ENCODE measurements around the gene ISG20L2.

Gene ISG20L2

DNA sequence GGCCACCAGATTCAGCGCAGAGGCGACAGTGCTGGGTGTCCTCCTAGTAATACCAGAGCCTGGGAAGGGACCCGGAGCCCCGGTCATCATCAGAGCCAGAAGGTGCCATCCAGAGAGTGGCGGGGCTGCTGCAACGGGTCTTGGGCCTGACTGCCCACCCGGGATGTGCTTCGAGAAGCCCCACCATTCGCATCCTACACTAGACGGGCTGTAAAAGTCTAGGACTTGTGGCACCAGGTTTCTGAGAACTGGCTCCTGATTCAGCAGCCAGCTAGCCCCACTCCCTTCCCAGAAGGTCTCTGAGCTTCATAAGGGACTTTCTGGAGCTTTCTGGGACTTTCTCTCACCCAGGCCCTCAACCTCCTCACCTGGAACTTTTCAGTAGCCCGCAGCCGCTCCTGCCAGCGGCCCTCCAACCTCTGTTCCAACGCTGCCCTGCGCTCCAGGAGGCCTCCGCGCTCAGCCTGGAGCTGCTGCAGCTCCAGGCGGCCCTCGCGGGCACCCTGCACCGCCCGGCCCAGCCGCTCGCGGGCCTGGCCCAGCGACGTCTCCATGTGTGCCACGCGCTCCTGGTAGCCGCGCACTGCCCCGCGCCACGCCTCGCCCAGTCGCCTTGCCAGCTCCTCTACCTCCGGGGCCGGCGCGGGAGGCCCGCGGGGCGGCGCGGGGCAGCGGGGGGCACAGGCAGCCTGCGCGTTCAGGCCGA, 52.3 kb downstream of the ISG20L2 start:
- H3K4me3 ChIP-seq (ENCODE audit: low read depth, low read length), result no peak overlapping the region
- TF ChIP-seq, protein P1, sequence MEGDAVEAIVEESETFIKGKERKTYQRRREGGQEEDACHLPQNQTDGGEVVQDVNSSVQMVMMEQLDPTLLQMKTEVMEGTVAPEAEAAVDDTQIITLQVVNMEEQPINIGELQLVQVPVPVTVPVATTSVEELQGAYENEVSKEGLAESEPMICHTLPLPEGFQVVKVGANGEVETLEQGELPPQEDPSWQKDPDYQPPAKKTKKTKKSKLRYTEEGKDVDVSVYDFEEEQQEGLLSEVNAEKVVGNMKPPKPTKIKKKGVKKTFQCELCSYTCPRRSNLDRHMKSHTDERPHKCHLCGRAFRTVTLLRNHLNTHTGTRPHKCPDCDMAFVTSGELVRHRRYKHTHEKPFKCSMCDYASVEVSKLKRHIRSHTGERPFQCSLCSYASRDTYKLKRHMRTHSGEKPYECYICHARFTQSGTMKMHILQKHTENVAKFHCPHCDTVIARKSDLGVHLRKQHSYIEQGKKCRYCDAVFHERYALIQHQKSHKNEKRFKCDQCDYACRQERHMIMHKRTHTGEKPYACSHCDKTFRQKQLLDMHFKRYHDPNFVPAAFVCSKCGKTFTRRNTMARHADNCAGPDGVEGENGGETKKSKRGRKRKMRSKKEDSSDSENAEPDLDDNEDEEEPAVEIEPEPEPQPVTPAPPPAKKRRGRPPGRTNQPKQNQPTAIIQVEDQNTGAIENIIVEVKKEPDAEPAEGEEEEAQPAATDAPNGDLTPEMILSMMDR (IDR thresholded peaks at IDR 0.05; ENCODE audit: borderline replicate concordance, insufficient read depth, low read depth, low read length), result no peak

DNA sequence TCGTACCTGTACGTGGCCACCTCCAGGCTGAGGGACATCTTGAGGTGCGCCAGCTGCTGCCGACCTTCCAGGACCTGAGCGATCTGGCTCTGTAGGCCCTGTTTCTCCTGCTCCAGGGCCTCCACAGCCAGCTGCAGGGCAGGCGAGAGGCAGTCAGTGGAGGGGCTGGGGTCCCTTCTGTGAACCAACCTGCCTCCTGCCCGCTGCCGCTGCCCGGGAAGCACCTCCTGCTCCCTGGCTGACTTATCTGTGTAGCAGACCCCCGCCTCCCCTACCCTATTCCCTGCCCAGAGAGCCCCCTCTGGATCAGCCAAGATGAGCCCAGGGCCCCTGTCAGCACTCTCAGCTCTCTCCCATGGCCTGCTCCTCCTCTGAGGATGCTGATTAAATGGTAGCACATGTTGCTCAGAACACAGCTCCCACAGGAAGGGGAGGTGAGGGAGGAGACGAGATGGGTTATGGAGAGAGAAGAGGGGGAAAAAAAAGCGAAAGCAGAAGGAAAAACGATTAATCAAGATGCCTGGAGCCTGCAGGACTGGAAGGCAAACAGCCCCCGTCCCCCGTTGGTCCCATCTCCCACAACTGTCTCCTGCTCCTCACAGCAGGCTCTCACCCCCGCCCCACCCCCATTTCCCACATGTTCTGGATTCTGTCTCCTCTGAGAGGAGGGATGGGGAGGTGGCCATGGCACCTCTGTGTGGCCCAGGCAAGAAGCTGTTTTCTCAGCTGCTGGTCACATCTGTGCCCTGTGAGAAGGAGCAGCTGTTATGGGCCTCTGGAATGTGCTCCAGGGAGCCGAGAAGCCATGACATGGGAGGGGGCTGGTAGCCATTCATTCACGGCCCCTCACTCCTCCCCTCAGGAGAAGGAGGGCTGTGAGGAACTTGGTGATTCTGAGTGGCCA, 53.1 kb downstream of the ISG20L2 start:
- TF ChIP-seq, protein P1 (IDR thresholded peaks at IDR 0.05; ENCODE audit: borderline replicate concordance, insufficient read depth, low read depth, low read length), result no peak
- H3K4me3 ChIP-seq (ENCODE audit: low read depth, low read length), result no peak overlapping the region

DNA sequence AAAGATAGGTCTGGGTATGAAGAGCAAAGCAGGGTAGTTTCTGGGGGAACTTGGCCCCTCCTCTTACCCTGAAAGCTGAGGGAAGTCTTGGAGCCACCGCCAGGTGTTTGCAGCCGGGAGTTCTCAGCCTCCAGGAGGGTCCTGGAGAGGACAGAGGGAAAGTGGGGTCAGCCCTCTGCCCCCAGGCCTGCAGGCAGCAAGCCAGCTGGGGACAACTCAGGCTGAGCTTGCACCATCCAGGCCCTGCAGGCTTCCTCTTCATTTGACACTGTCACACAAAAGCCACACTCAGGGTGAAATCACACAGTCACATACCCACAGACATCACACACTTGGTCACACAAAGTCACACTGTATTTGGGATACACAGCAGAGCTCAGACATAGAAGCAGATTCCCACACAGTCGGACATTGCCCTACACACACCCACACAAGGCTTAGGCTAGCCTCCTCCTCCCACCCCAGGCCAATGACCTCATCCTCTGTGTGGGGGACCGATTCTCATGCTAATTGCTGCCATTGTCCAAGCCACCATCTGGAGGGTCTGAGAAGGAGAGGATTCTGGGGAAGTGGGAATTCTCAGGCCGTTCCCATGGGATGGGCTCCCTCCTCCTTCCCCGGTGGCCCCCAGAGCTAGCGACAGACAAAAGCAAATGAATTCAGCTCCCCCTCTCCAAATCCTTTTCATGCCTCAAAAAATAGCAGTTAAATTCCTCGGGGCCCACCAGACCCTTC, 55.0 kb downstream of the ISG20L2 start:
- no peak overlapping the region for H3K4me3 ChIP-seq (ENCODE audit: low read depth, low read length)
- TF ChIP-seq, protein P1 (IDR thresholded peaks at IDR 0.05; ENCODE audit: borderline replicate concordance, insufficient read depth, low read depth, low read length), result no peak

Data from GM12875 (cell line).